Posterior vena cava (tissue), 2 donors: ENCODE data around the gene SLA2. TPM values are rescaled to one million over a fixed set of nuclear protein-coding genes. Genes with fewer than 3 reads are reported as not detected.
"Not testable (repeated sequence)": the region's sequence is repeated elsewhere in the genome, so short reads cannot be mapped to it uniquely, and the experiment has no call there.

ENCODE experiments used
- DNase-seq: peaks from one replicate; pipeline ENCODE4 v3.0.0-alpha.2; 2020; ENCODE audit warnings: low spot score
- intact Hi-C, 2 donors: fragments of 100-400 bp; cut with DNase I; formaldehyde crosslinking; loops; one replicate each; pipeline versions ENCODE4 v1.14.1 to v1.14.2; 2022 to 2023
- total RNA-seq, 2 donors: library from RNA; stranded (reverse); fragmentation: NEBNext Ultra II Directional; extraction: Animal tissue kit (Norgen Biotek cat#: 25700); gene quantifications; one replicate each; pipeline ENCODE4 v1.2.1, GENCODE V29; 2021
- donor health status: DM: yes; HTN: yes; CAD: no.
- donor health status: DM: yes; HTN: yes; CAD: no.

SLA2 gene
- total RNA-seq, 2 donors from 2014 or later = 0.38 to 0.46 TPM

DNA sequence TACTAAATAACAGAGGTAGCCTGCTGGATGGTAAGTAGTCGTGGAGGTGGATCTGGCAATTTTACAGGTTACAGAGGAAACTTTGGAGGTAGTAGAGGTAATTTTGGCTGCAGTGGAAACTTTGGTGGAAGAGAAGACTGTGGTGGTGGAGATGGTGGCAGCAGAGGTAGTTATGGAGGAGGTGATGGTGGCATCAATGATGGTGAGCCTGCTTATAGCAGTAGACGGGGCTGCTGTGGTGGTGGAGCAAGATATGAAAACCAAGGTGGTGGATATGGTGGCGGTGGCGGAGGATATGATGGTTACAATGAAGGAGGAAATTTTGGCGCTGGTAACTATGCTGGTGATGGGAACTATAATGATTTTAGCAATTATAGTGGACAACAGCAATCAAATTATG lies 25.1 kb downstream of the SLA2 start:
- intact Hi-C loops = no loop called here
- no peak for DNase-seq

DNA sequence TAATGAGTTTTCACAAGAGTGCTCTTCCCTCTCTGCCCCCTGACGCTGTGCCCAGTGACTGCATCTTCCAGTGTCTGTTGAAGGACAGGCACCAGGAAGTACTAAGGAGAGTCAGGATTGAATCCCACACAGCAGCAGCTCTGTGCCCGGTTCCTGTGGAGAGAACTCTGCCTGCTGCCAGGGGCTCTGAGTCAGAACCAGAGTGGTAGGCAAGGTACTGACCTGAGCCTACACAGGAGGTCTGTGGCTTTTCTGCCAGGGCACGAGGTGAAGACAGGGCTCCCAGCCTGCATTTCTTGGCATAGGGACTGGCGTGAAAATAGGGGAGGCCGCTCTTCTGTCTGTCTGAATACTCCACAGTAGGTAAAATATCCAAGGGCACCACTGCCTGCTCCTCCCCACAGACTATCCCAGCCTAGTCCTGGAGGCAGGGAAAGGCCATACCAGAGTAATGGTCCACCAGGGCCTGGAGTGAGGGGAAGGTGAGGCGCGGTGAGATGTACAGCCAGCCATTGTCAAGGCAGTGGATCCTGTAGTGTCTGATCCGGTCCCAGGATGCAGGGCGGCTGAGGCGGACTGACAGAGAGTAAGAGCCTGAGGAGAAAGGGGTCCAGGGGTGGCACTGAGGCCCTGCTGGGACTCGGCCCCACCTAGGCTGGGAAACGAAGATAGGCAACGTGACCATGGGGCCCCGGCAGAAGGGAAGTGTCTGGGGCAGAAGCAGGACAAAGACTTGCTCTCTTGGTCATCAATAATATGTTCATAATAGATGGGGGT lies 31.0 kb downstream of the SLA2 start:
- no peak for DNase-seq
- intact Hi-C loops = no loop called here

DNA sequence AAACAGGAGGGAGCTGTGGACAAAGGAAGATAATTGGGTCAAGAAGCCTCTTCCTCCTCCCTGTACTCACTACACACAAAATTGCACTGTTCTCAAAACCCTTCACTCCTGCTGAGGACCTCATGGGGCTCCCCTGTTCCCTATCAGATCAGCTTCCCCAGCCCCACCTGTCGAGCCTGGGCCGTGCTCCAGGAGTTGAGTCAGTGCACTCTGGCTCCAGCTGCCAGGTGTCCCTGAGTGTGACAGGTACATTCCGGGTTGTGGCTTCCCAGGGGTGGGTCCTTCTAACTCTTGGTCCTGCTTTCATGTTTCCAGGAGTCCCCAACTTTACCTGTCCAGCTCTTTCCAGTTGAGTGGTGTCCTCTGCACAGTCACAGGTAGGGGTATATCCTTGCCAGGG lies 32.0 kb downstream of the SLA2 start:
- DNase-seq = no peak
- intact Hi-C loops = no loop called here

DNA sequence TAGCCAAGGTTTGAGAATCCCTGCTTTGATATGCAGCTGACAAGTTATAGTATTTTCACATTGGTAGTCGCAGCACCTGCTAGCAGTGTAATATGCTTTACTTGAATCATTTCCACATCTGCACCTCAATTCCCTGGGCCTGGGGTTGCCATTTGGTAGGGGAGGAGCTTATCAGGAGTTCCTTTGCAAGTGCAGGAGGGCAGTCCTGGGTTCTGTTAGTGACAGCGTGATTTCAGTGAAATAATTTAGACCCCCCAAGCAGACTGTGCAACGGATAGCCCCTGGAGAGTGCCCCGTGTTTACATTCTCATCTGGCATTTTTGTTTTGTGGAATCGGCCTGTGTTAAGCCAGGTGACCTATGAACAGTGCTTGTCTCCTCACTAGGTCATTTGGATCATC lies 34.4 kb downstream of the SLA2 start:
- no peak for DNase-seq
- intact Hi-C loops = no loop called here

DNA sequence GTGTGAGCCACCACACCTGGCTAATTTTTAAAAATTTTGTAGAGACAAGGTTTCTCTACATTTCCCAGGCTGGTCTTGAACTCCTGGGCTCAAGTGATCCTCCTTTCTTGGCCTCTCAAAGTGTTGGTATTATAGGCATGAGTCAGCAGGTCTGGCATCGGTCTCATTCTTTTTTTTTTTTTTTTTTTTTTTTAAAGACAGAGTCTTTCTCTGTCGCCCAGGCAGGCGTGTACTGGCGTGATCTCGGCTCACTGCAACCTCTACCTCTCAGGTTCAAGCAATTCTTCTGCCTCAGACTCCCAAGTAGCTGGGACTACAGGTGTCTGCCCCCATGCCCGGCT lies 37.6 kb downstream of the SLA2 start:
- intact Hi-C loops = loop anchor here in 1 of 2 donors (10.0 kb wide), 1 partner anchor 146 kb away; no protein-coding TSS in a partner anchor
- DNase-seq = not testable (repeated sequence)

DNA sequence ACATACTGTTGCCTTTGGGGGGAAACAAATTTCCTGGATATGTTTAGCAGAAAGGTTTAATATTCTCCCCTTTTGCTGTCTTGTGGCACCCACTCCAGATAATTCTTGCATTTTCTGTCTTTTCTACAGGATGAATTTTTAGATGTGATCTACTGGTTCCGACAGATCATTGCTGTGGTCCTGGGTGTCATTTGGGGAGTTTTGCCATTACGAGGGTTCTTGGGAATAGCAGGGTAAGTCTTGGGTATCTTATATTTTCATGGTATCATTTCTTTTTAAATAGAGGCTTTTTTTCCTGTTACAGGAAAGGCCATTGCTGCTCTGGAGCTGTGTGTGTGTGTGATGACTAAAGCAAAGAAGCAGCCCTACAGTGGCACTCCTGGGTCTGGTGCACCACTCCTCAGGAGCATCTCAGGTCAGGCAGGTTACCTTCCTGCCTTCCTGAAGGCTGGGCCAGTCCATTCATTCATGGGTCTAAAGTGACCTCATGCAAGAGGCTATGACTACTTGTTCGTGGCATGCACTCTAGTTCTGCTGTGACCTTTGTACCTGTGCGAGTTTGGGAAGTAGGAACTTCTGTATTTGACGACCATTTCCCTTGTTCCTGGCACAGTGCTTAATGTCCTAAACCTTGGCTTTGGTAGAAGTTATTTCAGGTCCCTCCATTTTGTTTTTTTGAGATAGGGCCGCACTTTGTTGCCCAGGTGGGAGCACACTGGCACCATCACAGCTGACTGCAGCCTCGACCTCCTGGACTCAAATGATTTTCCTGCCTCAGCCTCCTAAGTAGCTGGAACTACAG lies 38.2 kb downstream of the SLA2 start:
- no peak for DNase-seq
- intact Hi-C loops = loop anchor here in 1 of 2 donors (10.0 kb wide), 1 partner anchor 147 kb away; no protein-coding TSS in a partner anchor

DNA sequence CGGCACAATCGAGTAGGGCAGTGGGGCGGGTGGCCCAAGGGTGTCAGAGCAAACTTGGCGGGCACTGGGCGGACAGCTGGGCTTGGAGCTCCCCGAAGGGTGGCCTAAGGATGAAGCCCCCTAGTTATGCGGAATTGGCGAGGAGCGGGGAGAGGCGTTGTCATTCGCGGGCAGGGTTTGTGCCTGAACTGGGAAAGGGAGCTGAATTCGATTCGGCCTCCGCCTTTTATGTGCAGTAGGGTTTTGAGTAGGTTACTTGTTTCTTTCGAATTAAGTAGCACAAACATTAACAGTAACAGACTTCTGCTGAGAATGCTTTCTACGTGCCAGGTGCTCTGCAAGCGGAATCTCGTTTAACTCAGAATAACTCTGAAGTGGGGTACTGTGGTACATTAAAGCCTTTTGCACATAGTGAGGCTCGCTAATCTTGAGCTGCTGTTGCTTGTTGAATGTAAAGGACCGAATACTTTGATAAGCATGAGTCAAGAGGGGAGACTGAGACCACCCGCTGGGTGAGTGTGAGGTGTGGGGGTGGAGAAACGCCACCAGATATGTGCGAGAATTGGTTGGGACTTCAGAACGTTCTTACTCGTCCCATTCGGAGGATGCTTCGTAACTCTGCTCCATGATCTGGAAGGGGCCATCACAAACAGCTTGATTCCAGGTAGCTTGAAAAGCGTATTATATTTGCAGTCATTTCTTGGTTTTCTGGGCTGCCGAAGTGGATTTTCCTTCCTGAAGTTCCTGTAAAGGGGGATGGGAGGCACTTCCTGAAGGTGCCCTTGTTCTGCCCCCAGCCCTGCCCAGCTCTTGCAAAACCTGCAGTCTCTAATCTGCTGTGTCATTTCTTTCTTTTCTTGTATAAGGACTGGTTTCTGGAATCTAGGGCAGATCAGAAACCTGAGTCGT lies 39.6 kb downstream of the SLA2 start:
- intact Hi-C loops = loop anchor here in 1 of 2 donors (10.0 kb wide), 1 partner anchor 148 kb away; no protein-coding TSS in a partner anchor
- no peak for DNase-seq

DNA sequence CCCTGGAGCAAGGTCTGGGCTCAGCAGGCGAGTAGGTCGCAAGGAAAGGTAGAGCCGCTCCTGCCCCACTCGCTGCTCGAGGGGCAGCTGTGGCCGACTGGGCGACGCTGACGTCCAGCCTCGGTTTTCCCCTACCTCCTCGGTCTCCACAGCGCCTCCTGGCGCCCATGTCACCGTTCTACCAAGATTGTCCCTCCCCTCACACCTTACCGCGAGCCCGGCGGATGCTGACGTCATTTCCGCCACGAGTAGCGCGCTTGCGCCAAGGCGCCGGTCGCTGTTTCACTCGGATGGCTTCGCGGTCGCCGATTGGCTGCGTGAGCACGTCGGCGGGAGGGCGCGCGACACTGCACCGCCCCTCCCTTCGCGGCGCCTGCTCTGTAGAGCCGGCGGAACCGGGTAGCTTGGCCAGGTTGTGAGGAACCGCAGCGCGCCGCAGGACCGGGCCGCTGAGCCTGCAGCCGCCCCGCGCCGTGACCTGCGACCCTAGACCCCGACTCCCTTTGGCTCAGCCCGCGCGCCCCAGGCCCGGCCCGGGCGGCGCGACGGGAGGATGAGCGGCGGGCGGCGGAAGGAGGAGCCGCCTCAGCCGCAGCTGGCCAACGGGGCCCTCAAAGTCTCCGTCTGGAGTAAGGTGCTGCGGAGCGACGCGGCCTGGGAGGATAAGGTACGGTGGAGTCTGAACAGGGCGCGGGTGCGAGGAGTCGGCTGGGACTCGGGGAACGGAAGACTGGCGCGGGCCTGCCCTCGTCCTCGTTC lies 40.4 kb downstream of the SLA2 start, which contains the start of gene RAB5IF:
Gene RAB5IF, plus strand, starts transcription at position 381 of the 759 bp plus-strand sequence. Its CDS starts 173 bp downstream, at position 554.
- peak; percentile 100 for DNase-seq
- intact Hi-C loops = loop anchor here in 1 of 2 donors (10.0 kb wide), 1 partner anchor 149 kb away; no protein-coding TSS in a partner anchor

DNA sequence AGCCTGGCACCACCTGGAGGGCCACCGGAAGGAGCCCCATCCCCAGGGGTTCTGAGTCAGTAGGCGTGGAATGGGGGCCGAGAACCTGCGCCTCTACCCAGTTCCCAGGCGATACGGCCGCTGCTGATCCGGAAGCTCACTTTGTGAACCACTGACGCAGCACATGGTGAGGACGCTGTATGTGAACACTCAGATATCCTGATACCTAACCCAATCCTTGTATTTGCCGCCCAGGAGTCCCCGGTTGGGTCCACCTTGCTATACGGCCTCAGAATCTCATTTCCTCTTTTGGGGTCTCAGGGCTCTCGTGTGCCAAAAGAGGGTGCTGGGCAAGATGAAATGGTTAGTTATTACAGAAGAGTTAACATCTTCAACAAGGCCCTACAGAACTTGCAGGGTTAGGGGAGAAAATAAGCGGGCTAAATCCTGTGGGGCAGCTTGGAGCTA lies 41.0 kb downstream of the SLA2 start:
- DNase-seq = peak; percentile 86

DNA sequence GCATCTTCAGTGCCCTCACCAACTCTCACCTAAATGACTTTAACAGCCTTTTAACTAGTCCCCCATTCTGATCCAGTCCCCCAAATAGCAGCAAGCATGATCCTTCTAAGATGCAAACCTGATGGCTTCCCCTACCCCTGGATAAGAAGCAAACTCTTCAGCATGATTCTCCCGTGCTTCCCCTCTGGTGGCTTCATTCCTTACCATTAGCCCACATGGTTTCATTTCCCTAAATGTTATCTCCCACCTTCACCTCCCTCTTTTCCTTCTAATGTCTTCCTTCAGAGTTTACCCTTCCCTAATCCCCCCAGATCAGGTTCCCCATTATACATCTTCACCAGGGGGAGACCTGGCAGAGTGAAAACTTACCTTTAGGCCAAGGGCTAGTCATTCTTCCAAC lies 44.5 kb downstream of the SLA2 start:
- intact Hi-C loops = loop anchor here in 1 of 2 donors (10.0 kb wide), 1 partner anchor 153 kb away; no protein-coding TSS in a partner anchor
- no peak for DNase-seq

More for the DNA sequence above, 41.0 kb downstream of the SLA2 start:
- intact Hi-C loops = loop anchor here in 1 of 2 donors (10.0 kb wide), 1 partner anchor 150 kb away; no protein-coding TSS in a partner anchor

DNA sequence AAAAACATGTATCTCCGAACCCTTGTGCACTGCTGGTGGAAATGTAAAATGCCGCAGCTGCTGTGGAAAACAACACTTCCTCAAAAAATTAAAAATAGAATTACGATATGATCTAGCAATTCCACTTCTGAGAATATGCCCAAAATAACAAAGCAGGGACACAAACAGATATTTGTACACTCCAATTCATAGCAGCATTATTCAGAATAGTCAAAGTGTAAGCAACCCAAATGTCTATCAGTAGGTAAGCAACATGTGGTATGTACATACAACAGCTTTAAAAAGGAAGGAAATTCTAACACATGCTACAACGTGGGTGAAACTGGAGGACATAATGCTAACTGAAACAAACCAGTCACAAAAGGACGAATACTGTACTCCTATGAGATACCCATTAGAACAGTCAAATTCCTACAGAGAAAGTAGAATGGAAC lies 46.1 kb downstream of the SLA2 start:
- intact Hi-C loops = loop anchor here in 1 of 2 donors (10.0 kb wide), 1 partner anchor 155 kb away; no protein-coding TSS in a partner anchor

DNA sequence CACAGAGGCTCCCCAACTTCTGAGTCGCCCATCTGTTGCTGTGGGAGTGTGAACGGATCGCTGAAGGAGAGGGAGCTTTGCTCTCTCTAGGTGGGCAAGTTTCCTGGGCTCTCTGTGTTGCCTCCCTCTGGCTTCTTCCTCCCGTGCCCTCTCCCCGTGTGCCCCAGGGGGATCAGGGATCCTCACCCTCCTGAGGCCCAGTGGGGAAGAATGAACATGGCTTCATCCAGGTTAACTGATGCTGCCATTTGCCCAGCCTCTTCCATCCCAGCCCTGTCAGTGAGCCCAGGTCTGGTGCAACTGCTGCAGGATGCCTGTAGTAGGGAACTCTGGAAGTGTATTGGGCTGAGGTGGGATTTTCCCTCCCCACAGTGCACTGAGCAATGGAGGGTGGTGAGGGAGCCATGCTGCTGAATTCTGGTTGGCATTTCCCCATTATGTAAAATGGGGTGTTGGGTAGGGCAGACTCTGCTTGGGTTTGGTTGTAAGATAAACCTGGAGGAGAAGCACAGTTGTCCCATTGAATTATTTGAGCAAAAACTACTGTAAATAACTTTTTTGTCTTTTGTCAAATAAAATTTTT lies 52.6 kb downstream of the SLA2 start:
- DNase-seq = no peak
- intact Hi-C loops = no loop called here

More for the DNA sequence above, 46.1 kb downstream of the SLA2 start:
- DNase-seq = no peak

DNA sequence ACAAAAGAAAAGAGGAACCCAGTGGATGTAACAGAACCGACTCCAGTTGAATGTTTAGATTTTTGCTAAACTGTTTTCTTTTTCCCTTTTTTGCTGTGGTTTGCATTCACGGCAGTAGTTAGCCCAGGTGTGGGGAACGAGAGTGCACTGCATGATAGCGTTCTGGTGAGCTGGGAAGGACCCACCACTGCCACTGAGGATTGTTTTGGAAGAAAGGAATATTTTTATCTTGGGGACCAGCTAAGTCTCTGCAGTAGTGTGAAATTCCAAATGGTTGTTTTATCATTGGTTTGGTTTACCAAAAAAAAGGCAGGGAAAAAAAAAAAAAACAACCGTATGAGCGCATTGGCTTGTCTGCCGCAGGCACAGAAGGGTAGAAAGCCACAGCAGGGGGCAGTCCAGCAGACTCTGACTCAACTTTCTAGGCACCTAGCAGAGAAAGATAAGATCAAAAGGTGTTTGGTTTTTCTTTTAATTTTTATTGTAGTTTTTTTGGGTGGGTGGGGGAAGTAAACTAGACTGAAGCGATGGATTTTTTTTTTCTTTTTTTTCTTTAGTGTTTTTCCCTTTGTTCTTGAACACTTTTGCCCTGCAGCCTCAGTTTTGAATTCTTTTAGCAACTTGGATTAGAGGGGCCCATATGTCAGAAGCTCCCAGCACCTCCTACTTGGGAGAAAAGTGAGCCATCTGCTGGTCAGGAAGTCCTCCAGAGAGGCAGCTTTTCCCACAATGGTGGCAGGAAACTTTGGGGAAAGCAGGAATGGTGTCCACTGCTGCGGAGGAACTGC lies 53.9 kb downstream of the SLA2 start:
- DNase-seq = no peak
- intact Hi-C loops = no loop called here

DNA sequence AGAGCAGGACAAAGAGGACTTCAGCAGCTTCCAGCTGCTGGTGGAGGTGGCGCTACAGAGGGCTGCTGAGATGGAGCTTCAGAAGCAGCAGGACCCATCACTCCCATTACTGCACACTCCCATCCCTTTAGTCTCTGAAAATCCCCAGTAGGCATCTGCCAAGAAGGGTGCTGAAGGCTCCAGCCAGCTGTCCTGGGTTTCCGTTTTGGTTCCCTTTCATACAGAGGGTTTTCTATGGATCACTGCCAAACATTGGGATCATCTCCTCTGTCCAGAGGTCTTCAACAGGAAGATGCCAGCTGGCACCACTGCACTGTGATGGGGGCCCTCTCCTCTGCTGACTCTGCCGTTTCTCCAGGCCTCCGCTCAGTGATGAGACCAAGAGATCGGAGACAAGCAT lies 54.7 kb downstream of the SLA2 start:
- DNase-seq = no peak
- intact Hi-C loops = no loop called here

DNA sequence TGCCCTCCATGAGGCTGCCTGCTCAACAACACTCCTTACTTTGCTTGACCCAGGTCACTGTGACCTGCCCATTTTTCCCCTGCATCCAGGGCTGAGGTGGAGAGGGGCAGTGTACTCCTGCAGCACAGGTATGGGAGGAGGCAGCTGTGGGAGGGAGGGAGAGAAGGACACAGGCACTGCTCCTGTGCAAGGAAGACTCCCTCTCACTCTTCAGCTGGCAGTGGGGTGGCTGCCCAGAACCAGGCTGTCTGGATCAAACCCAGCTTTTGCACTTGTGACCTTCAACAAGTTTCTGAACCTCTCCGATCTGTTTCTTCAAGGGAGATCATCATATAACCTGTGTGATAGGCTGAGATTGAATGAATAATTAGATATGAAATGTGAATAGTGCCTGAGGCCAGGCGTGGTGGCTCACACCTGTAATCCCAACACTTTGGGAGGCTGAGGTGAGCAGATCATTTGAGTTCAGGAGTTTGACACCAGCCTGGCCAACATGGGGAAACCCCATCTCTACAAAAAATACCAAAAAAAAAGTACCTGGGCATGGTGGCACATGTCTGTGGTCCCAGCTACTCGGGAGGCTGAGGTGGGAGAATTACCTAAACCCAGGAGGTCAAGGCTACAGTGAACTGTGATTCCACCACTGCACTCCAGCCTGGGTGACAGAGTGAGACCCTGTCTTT lies 58.5 kb downstream of the SLA2 start:
- no peak for DNase-seq

DNA sequence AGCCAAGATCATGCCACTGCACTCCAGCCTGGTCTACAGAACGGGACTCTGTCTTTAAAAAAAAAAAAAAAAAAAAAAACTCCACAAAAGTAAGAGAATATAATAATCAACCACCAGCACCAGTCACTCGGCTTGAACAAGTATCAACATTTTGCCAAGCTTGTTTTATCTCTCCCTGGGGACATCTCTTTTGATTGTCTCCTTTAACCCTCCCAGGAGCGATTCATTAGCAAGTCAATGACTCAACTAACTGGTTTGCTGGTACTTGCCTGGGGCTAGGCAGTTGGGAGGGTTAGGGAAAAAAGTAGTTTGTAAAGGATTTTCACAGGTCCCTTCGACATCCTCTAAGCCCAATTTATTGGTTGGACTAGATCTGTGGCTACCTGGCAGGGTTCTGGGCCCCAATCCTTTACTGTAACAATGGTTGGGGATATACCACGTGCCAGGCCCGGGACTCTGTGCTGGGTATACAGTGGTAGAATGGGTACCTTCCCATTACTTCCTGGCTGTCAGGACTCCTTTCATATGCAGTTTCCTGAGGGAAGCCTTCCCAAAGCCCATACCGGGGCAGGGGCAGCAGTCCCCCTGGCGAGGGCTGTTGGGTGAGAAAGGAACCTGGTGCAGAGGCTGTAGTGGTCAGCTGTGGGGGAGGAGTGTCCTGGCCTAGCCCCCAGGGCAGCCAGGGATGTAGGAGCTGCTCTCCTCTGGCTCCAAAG lies 60.4 kb downstream of the SLA2 start:
- DNase-seq = no peak
- intact Hi-C loops = no loop called here

More for the DNA sequence above, 58.5 kb downstream of the SLA2 start:
- intact Hi-C loops = no loop called here
